Neural cell (in vitro differentiated cells): ENCODE measurements around the gene GCN1. TPM values are rescaled to one million over a fixed set of nuclear protein-coding genes. Genes with fewer than 3 reads are reported as not detected.
"Not testable (repeated sequence)": the region's sequence is repeated elsewhere in the genome, so short reads cannot be mapped to it uniquely, and the experiment has no call there.

ENCODE experiments used
- H2AFZ ChIP-seq: fragments of 200-600, 300-800 bp; sonication (generic), shearing (Covaris generic); 2 replicates; pipeline ENCODE4 v1.6.0; 2014; ENCODE audit warnings: low read depth, mild to moderate bottlenecking, antibody characterized with exemption, low read length, moderate library complexity
- H3F3A ChIP-seq: fragments of 200-600 bp; shearing (Covaris generic); 2 replicates; pipeline ENCODE4 v1.6.1; 2016; ENCODE audit warnings: mild to moderate bottlenecking, moderate library complexity, mixed read lengths, antibody characterized with exemption, low read length; ENCODE audit not compliant: insufficient read depth, poor library complexity, severe bottlenecking
- H3K27ac ChIP-seq: fragments of 200-600, 300-800 bp; sonication (generic), shearing (Covaris generic); 2 replicates; pipeline ENCODE4 v1.5.1; 2014; ENCODE audit warnings: mild to moderate bottlenecking, low read length, moderate library complexity
- H3K27me3 ChIP-seq: fragments of 300-800, 200-600 bp; sonication (generic), shearing (Covaris generic); 2 replicates; pipeline ENCODE4 v1.6.0; 2014; ENCODE audit warnings: mild to moderate bottlenecking, low read depth, low read length, moderate library complexity; ENCODE audit not compliant: insufficient read depth
- H3K36me3 ChIP-seq: fragments of 300-800, 200-600 bp; sonication (generic), shearing (Covaris generic); 2 replicates; pipeline ENCODE4 v1.5.1; 2014; ENCODE audit warnings: mild to moderate bottlenecking, antibody characterized with exemption, low read length, moderate library complexity; ENCODE audit not compliant: insufficient read depth
- H3K4me2 ChIP-seq: fragments of 300-800, 200-600 bp; sonication (generic), shearing (Covaris generic); 2 replicates; pipeline ENCODE4 v1.6.0; 2014; ENCODE audit warnings: mild to moderate bottlenecking, low read length
- H3K4me3 ChIP-seq: fragments of 300-800, 200-600 bp; sonication (generic), shearing (Covaris generic); 2 replicates; pipeline ENCODE4 v1.5.1; 2014; ENCODE audit warnings: mild to moderate bottlenecking, low read length, moderate library complexity
- H3K79me2 ChIP-seq: fragments of 200-600 bp; shearing (Covaris generic); replicated peaks from 2 replicates; pipeline ENCODE4 v1.6.0; 2014; ENCODE audit warnings: mild to moderate bottlenecking, low read length, moderate library complexity; ENCODE audit not compliant: insufficient read depth
- H3K9ac ChIP-seq: fragments of 300-800, 200-600 bp; sonication (generic), shearing (Covaris generic); 2 replicates; pipeline ENCODE4 v1.6.1; 2016; ENCODE audit warnings: mild to moderate bottlenecking, low read length, mixed read lengths
- H3K9me2 ChIP-seq: fragments of 200-600 bp; shearing (Covaris generic); 2 replicates; pipeline ENCODE4 v1.6.1; 2016; ENCODE audit warnings: mild to moderate bottlenecking, low read length, mixed read lengths; ENCODE audit not compliant: insufficient read depth
- H3K9me3 ChIP-seq: fragments of 200-600, 300-800 bp; sonication (generic), shearing (Covaris generic); 2 replicates; pipeline ENCODE4 v1.6.1; 2016; ENCODE audit warnings: mild to moderate bottlenecking, mixed run types, low read length, moderate library complexity, mixed read lengths
- H4K20me1 ChIP-seq: fragments of 200-600 bp; shearing (Covaris generic); 2 replicates; pipeline ENCODE4 v1.6.1; 2016; ENCODE audit warnings: mild to moderate bottlenecking, mixed run types; ENCODE audit not compliant: insufficient read depth
- CTCF ChIP-seq: fragments of 450-650 bp; IDR thresholded peaks from 2 replicates; pipeline ENCODE4 v1.5.1; 2014; ENCODE audit warnings: antibody characterized with exemption, mild to moderate bottlenecking, moderate library complexity; ENCODE audit not compliant: poor library complexity, severe bottlenecking
- EP300 ChIP-seq: fragments of 450-650 bp; conservative IDR thresholded peaks from 2 replicates; pipeline ENCODE4 v1.6.1; 2014; ENCODE audit warnings: antibody characterized with exemption, mild to moderate bottlenecking, moderate library complexity; ENCODE audit not compliant: poor library complexity, severe bottlenecking
- EZH2 ChIP-seq: fragments of 200-600, 300-800 bp; shearing (Covaris generic), sonication (generic); IDR thresholded peaks from 2 replicates; pipeline ENCODE4 v1.6.1; 2014; ENCODE audit warnings: antibody characterized with exemption, low read length, borderline replicate concordance, mild to moderate bottlenecking; ENCODE audit not compliant: insufficient read depth, poor library complexity, severe bottlenecking
- MXI1 ChIP-seq: fragments of 450-650 bp; conservative IDR thresholded peaks from 2 replicates; pipeline ENCODE4 v1.6.1; 2014; ENCODE audit warnings: antibody characterized with exemption, mild to moderate bottlenecking; ENCODE audit not compliant: poor library complexity, severe bottlenecking
- POLR2AphosphoS5 ChIP-seq: IDR thresholded peaks from 2 replicates; pipeline ENCODE4 v1.6.1; 2012
- RAD21 ChIP-seq: fragments of 450-650 bp; conservative IDR thresholded peaks from 2 replicates; pipeline ENCODE4 v1.6.1; 2014; ENCODE audit warnings: antibody characterized with exemption, mild to moderate bottlenecking, moderate library complexity
- REST ChIP-seq: IDR thresholded peaks from 2 replicates; pipeline ENCODE4 v1.6.1; 2012; ENCODE audit warnings: borderline replicate concordance
- SMC3 ChIP-seq: fragments of 450-650 bp; conservative IDR thresholded peaks from 2 replicates; pipeline ENCODE4 v1.6.1; 2014; ENCODE audit warnings: antibody characterized with exemption, mild to moderate bottlenecking, moderate library complexity; ENCODE audit not compliant: poor library complexity
- TAF1 ChIP-seq: IDR thresholded peaks from 2 replicates; pipeline ENCODE4 v1.6.1; 2012; ENCODE audit warnings: low read depth
- polyA plus RNA-seq: library from polyadenylated mRNA; depleted of rRNA; stranded (reverse); fragments of >200 nt; gene quantifications from 2 replicates; pipeline ENCODE4 v1.2.3, GENCODE V29; 2014

GCN1 gene
- polyA plus RNA-seq, 1 donor from 2014 or later = 21.5 TPM

- H3F3A ChIP-seq = no peaks in the 10 kb centered on the region
- no peaks in the 10 kb centered on the region for H3K27me3 ChIP-seq
- H3K36me3 ChIP-seq = no peaks in the 10 kb centered on the region
- H3K9me2 ChIP-seq = no peaks in the 10 kb centered on the region
- no peak for TF ChIP-seq EZH2
- TF ChIP-seq TAF1 = no peak
- no peak for TF ChIP-seq EP300
- no peak for TF ChIP-seq CTCF
- TF ChIP-seq MXI1 = no peak
- TF ChIP-seq SMC3 = no peak
- no peak for TF ChIP-seq POLR2AphosphoS5
- H3K4me2 ChIP-seq = no peak overlapping the region
- H2AFZ ChIP-seq = no peak overlapping the region
- no peak overlapping the region for H3K27ac ChIP-seq
- no peaks in the 10 kb centered on the region for H3K9me3 ChIP-seq
- no peaks in the 10 kb centered on the region for H4K20me1 ChIP-seq
- no peaks in the 10 kb centered on the region for H3K79me2 ChIP-seq
- H3K9ac ChIP-seq = no peak overlapping the region
- H3K4me3 ChIP-seq = no peak overlapping the region
Observed at GRCh38 chr12:120213758-120214157, 19.2 kb upstream of the GCN1 start.

GRCh38 chr12:120213182-120213581 lies 18.7 kb upstream of the GCN1 start:
- not testable (repeated sequence) for H3K27ac ChIP-seq, H3F3A ChIP-seq, H3K9me3 ChIP-seq, H3K36me3 ChIP-seq, H4K20me1 ChIP-seq, H3K9me2 ChIP-seq, H3K4me2 ChIP-seq, H3K27me3 ChIP-seq, H3K9ac ChIP-seq, H3K4me3 ChIP-seq, H2AFZ ChIP-seq, H3K79me2 ChIP-seq

- TF ChIP-seq EZH2 = no peak
- no peak for TF ChIP-seq MXI1
- TF ChIP-seq RAD21 = no peak
- no peaks in the 10 kb centered on the region for H3K36me3 ChIP-seq
Observed at GRCh38 chr12:120212301-120212700, 17.8 kb upstream of the GCN1 start.

GRCh38 chr12:120211904-120212283 lies 17.4 kb upstream of the GCN1 start:
- Histone ChIP-seq H3K9me2 (no peaks in the 10 kb centered on the region), H3F3A (no peaks in the 10 kb centered on the region), H3K27me3 (no peaks in the 10 kb centered on the region), H4K20me1 (no peaks in the 10 kb centered on the region), H3K27ac (no peak overlapping the region), H3K9me3 (no peaks in the 10 kb centered on the region), H3K36me3 (no peaks in the 10 kb centered on the region), H3K9ac (no peak overlapping the region), H3K4me3 (no peak overlapping the region), H3K4me2 (no peak overlapping the region), H2AFZ (no peak overlapping the region), H3K79me2 (no peaks in the 10 kb centered on the region)
- TF ChIP-seq POLR2AphosphoS5 (no peak), MXI1 (no peak), SMC3 (no peak), EP300 (no peak), RAD21 (no peak), CTCF (no peak), EZH2 (no peak), TAF1 (no peak), REST (no peak)

More at GRCh38 chr12:120212301-120212700, 17.8 kb upstream of the GCN1 start:
- Histone ChIP-seq H4K20me1 (no peaks in the 10 kb centered on the region), H3K9me2 (no peaks in the 10 kb centered on the region), H3F3A (no peaks in the 10 kb centered on the region), H3K9ac (no peak overlapping the region), H3K27me3 (no peaks in the 10 kb centered on the region), H3K27ac (no peak overlapping the region), H3K4me3 (no peak overlapping the region), H3K9me3 (no peaks in the 10 kb centered on the region), H3K4me2 (no peak overlapping the region), H3K79me2 (no peaks in the 10 kb centered on the region), H2AFZ (no peak overlapping the region)
